ENCODE results near the gene COL20A1.
A peak's percentile ranks its signal among the peaks of the same experiment; 100 is the strongest.

Gene COL20A1

DNA sequence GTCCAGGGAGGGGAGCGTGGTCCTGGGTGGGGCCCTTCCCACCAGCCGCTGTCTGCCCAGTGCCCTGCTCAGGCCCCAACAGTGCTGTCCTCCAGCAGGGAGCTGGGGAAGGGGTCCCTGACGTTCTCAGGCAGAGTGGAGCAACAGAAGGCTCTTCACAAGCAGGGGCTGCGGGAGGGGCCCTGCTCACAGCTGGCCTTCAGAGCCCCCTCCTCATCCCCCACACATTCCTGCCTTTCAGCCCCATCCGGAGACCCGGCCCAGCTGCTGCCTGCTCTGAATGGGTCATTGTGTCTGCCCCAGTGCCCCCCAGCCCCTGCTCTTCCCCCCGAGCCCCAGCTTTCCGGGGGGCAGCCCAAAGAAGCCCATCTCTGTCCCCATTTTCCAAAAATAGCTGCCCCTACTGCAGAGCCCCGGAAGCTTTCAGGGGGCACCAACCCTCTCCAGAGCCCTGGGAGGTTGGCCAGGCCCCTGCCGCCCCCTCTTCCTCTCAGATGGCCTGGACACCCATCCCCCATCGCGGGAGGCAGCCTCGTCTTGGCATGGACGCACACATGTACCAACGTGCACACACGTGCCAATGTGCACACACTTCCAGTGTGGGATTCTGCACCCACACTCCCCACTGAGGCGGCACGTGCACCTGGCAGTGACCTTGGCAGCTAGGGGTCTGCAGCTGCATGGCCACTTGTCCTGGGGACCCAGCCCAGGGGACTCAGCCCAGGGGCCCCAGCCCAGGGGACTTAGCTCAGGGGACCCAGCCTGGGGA is 3.7 kb downstream of the COL20A1 start:
- Histone ChIP-seq H3K27me3 (ENCODE audit: insufficient read depth, poor library complexity, severe bottlenecking) (peaks cover 44% of the 10 kb centered on the region), H3K4me3 (ENCODE audit: severe bottlenecking) (no peak overlapping the region), H3K36me3 (ENCODE audit: low read depth) (no peaks in the 10 kb centered on the region), H3K27ac (ENCODE audit: poor library complexity, severe bottlenecking) (no peak overlapping the region), H3K4me1 (ENCODE audit: insufficient read depth, poor library complexity, severe bottlenecking) (no peaks in the 10 kb centered on the region), H3K9me3 (ENCODE audit: severe bottlenecking) (peaks cover 11% of the 10 kb centered on the region)
- TF ChIP-seq, protein P1, sequence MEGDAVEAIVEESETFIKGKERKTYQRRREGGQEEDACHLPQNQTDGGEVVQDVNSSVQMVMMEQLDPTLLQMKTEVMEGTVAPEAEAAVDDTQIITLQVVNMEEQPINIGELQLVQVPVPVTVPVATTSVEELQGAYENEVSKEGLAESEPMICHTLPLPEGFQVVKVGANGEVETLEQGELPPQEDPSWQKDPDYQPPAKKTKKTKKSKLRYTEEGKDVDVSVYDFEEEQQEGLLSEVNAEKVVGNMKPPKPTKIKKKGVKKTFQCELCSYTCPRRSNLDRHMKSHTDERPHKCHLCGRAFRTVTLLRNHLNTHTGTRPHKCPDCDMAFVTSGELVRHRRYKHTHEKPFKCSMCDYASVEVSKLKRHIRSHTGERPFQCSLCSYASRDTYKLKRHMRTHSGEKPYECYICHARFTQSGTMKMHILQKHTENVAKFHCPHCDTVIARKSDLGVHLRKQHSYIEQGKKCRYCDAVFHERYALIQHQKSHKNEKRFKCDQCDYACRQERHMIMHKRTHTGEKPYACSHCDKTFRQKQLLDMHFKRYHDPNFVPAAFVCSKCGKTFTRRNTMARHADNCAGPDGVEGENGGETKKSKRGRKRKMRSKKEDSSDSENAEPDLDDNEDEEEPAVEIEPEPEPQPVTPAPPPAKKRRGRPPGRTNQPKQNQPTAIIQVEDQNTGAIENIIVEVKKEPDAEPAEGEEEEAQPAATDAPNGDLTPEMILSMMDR (IDR thresholded peaks at IDR 0.05; ENCODE audit: poor library complexity, severe bottlenecking) = no peak
- ATAC-seq (ENCODE audit: low read depth) (no peak), DNase-seq (ENCODE audit: low spot score) (peak; percentile 84)

DNA sequence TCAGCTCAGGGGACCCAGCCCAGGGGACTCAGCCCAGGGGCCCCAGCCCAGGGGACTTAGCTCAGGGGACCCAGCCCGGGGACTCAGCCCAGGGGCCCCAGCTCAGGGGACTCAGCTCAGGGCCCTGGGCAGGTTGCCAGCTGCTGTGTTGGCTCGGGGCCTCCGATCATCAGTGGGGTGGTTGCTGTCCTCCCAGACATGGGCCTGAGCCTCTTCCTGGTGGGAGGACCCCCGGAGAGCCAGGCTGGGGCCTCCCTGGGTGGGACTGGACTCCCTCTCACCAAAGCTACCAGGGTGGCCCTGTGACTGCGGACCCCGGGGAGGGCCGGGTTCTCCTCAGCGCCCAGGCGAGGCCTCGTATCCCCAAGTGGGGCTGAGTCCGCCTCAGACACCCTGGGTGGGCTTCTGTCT is 4.4 kb downstream of the COL20A1 start:
- DNase-seq (ENCODE audit: low spot score) (peak; percentile 84), ATAC-seq (ENCODE audit: low read depth) (no peak)
- Histone ChIP-seq H3K27me3 (ENCODE audit: insufficient read depth, poor library complexity, severe bottlenecking) (peaks cover 44% of the 10 kb centered on the region), H3K9me3 (ENCODE audit: severe bottlenecking) (peaks cover 17% of the 10 kb centered on the region), H3K4me3 (ENCODE audit: severe bottlenecking) (no peak overlapping the region), H3K27ac (ENCODE audit: poor library complexity, severe bottlenecking) (no peak overlapping the region), H3K4me1 (ENCODE audit: insufficient read depth, poor library complexity, severe bottlenecking) (no peaks in the 10 kb centered on the region), H3K36me3 (ENCODE audit: low read depth) (no peaks in the 10 kb centered on the region)
- TF ChIP-seq, protein P1 (IDR thresholded peaks at IDR 0.05; ENCODE audit: poor library complexity, severe bottlenecking) = no peak

DNA sequence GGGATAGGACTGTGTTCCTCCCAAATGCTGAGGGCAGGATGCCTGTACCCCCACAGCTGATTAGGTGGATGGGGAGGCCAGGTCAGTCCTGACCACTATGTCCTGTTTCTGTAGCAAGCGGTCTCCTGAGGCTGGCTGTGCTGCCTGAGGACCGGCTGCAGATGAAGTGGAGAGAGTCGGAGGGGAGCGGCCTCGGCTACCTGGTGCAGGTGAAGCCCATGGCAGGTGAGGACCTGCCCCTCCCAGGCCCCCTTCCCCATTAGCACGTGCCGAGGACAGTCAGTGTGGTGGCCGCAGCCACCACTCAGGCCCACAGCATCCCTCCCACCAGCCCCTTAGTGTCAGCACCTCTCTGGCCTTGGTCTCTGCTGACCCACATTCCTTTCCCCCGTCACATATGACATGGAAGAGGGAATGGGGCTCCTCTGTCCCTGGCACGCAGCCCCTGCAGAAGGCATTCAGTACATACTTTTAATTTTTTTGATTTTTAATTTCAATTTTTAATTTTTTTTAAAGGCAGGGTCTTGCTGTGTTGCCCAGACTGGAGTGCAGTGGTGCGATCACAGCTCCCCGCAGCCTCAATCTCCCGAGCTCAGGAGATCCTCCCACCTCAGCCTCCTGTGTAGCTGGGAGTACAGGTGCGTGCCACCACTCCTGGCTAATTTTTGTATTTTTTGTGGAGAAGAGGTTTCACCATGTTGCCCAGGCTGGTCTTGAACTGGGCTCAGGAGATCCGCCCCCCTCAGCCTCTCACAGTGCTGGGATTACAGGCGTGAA is 5.0 kb downstream of the COL20A1 start:
- no peak for ATAC-seq (ENCODE audit: low read depth)
- Histone ChIP-seq H3K27ac (ENCODE audit: poor library complexity, severe bottlenecking) (no peak overlapping the region), H3K4me3 (ENCODE audit: severe bottlenecking) (no peak overlapping the region), H3K4me1 (ENCODE audit: insufficient read depth, poor library complexity, severe bottlenecking) (no peaks in the 10 kb centered on the region), H3K36me3 (ENCODE audit: low read depth) (no peaks in the 10 kb centered on the region), H3K27me3 (ENCODE audit: insufficient read depth, poor library complexity, severe bottlenecking) (peaks cover 44% of the 10 kb centered on the region), H3K9me3 (ENCODE audit: severe bottlenecking) (peaks cover 17% of the 10 kb centered on the region)
- DNase-seq (ENCODE audit: low spot score) = peak; percentile 83
- TF ChIP-seq, protein P1 (IDR thresholded peaks at IDR 0.05; ENCODE audit: poor library complexity, severe bottlenecking) = no peak

DNA sequence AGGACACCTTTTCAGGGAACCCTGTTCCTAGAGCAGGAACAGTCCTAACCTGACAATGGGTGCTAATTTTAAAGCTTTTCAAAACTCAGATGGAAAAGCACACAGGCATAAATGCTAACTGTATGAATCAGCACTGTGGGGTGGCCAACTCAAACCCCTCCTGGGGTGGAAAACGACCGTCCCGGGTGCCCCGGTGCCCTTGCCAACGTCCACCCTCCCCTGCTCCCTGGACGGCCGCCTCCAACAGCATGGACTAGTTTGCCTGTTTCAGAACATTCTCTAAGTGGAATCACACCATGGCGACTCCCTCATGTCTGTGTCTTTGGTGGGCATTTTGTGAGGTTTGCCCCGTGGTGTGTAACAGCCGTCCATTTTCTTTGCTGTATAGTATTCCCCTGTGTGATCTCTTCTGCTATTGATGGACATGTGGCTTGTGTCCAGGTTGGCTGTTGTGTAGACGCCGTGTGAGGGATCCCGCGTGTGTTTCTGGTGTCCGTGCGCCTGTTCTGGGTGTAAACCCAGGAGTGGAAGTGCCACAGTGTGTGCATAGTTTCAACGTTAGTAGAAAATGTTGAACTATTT is 5.8 kb downstream of the COL20A1 start:
- H3K27me3 ChIP-seq (ENCODE audit: insufficient read depth, poor library complexity, severe bottlenecking) = peaks cover 44% of the 10 kb centered on the region
- DNase-seq (ENCODE audit: low spot score) = no peak
- H3K9me3 ChIP-seq (ENCODE audit: severe bottlenecking) = peaks cover 17% of the 10 kb centered on the region
- no peak overlapping the region for H3K27ac ChIP-seq (ENCODE audit: poor library complexity, severe bottlenecking)
- ATAC-seq (ENCODE audit: low read depth) = no peak
- H3K36me3 ChIP-seq (ENCODE audit: low read depth) = no peaks in the 10 kb centered on the region
- TF ChIP-seq, protein P1 (IDR thresholded peaks at IDR 0.05; ENCODE audit: poor library complexity, severe bottlenecking) = no peak
- H3K4me3 ChIP-seq (ENCODE audit: severe bottlenecking) = no peak overlapping the region
- no peaks in the 10 kb centered on the region for H3K4me1 ChIP-seq (ENCODE audit: insufficient read depth, poor library complexity, severe bottlenecking)
